ENCODE results near the gene TTLL10.

TTLL10 gene

DNA sequence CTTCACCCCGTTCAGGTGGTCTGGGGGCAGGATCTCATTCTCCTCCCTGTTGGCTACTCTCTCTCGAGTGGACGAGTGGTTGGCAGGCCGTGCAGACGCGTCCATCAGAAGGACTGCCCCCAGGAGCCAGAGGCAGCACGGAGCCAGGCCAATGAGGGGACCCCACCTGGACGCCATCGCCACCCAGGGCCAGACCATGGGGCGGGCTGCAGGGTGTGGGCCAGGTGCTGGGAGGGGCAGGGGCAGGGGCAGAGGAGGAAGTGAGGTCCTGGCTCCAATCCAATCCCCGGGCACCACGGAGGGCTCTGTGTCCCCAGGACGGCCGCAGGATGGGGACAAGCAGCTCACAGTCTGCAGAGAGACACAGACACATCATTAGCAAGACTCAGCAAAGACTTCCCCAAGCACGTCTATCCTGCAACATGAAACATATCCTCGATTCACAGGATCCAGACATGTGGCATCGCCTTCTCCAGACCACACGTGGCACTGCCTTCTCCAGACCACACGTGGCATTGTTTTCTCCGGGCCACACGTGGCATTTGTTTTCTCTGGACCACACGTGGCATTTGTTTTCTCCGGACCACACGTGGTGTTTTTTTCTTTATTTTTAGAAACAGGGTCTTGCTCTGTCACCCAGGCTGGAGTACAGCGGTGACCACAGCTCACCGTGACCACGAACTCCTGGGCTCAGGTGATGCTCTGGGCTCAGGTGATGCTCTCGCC lies 55.1 kb downstream of the TTLL10 start:
- H3K27me3 ChIP-seq (ENCODE audit: insufficient read depth, poor library complexity, severe bottlenecking): no peaks in the 10 kb centered on the region
- no peak overlapping the region for H3K4me3 ChIP-seq (replicated peaks; ENCODE audit: insufficient read depth, low read length)
- H3K27ac ChIP-seq (replicated peaks): no peak overlapping the region
- TF ChIP-seq POLR2AphosphoS5 (IDR thresholded peaks at IDR 0.05; ENCODE audit: low read depth) (no peak), SPI1 (IDR thresholded peaks at IDR 0.05; ENCODE audit: borderline replicate concordance, low read depth) (no peak), GABPA (IDR thresholded peaks at IDR 0.05; ENCODE audit: low read depth) (no peak)
- TF ChIP-seq, protein P1, sequence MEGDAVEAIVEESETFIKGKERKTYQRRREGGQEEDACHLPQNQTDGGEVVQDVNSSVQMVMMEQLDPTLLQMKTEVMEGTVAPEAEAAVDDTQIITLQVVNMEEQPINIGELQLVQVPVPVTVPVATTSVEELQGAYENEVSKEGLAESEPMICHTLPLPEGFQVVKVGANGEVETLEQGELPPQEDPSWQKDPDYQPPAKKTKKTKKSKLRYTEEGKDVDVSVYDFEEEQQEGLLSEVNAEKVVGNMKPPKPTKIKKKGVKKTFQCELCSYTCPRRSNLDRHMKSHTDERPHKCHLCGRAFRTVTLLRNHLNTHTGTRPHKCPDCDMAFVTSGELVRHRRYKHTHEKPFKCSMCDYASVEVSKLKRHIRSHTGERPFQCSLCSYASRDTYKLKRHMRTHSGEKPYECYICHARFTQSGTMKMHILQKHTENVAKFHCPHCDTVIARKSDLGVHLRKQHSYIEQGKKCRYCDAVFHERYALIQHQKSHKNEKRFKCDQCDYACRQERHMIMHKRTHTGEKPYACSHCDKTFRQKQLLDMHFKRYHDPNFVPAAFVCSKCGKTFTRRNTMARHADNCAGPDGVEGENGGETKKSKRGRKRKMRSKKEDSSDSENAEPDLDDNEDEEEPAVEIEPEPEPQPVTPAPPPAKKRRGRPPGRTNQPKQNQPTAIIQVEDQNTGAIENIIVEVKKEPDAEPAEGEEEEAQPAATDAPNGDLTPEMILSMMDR (IDR thresholded peaks at IDR 0.05; ENCODE audit: insufficient read depth, low read length): no peak
- TF ChIP-seq, protein P2, sequence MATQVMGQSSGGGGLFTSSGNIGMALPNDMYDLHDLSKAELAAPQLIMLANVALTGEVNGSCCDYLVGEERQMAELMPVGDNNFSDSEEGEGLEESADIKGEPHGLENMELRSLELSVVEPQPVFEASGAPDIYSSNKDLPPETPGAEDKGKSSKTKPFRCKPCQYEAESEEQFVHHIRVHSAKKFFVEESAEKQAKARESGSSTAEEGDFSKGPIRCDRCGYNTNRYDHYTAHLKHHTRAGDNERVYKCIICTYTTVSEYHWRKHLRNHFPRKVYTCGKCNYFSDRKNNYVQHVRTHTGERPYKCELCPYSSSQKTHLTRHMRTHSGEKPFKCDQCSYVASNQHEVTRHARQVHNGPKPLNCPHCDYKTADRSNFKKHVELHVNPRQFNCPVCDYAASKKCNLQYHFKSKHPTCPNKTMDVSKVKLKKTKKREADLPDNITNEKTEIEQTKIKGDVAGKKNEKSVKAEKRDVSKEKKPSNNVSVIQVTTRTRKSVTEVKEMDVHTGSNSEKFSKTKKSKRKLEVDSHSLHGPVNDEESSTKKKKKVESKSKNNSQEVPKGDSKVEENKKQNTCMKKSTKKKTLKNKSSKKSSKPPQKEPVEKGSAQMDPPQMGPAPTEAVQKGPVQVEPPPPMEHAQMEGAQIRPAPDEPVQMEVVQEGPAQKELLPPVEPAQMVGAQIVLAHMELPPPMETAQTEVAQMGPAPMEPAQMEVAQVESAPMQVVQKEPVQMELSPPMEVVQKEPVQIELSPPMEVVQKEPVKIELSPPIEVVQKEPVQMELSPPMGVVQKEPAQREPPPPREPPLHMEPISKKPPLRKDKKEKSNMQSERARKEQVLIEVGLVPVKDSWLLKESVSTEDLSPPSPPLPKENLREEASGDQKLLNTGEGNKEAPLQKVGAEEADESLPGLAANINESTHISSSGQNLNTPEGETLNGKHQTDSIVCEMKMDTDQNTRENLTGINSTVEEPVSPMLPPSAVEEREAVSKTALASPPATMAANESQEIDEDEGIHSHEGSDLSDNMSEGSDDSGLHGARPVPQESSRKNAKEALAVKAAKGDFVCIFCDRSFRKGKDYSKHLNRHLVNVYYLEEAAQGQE (IDR thresholded peaks at IDR 0.05; ENCODE audit: insufficient replicate concordance, low read depth): no peak
- DNase-seq (ENCODE audit: low read depth in 1 of 2, low spot score in 1 of 2): no peak

DNA sequence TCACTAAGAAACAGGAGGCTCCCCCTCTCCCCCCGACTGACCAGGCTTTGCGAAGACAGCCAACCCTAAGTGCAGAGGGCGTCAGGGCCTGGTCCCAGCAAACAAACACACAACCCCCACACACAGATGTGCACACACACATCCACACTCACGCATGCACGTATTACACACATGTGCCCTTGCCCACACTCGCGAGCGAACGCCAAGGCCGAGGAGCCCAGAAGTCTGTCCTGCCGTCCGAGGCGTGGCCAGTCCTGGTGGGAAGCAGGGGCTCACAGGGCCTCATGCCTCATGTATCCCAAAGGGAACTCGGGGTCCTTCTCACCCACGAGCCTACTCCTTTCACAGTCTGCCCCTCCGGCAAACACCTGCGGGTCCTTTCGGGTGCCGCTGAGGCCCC lies 56.1 kb downstream of the TTLL10 start:
- no peak overlapping the region for H3K4me3 ChIP-seq (replicated peaks; ENCODE audit: insufficient read depth, low read length)
- H3K27me3 ChIP-seq (ENCODE audit: insufficient read depth, poor library complexity, severe bottlenecking): no peaks in the 10 kb centered on the region
- no peak overlapping the region for H3K27ac ChIP-seq (replicated peaks)
- no peak for TF ChIP-seq POLR2AphosphoS5 (IDR thresholded peaks at IDR 0.05; ENCODE audit: low read depth)
- TF ChIP-seq, protein P1 (IDR thresholded peaks at IDR 0.05; ENCODE audit: insufficient read depth, low read length): no peak
- TF ChIP-seq SPI1 (IDR thresholded peaks at IDR 0.05; ENCODE audit: borderline replicate concordance, low read depth): no peak
- TF ChIP-seq GABPA (IDR thresholded peaks at IDR 0.05; ENCODE audit: low read depth): no peak
- TF ChIP-seq, protein P2 (IDR thresholded peaks at IDR 0.05; ENCODE audit: insufficient replicate concordance, low read depth): no peak
- DNase-seq (ENCODE audit: low read depth in 1 of 2, low spot score in 1 of 2): no peak

DNA sequence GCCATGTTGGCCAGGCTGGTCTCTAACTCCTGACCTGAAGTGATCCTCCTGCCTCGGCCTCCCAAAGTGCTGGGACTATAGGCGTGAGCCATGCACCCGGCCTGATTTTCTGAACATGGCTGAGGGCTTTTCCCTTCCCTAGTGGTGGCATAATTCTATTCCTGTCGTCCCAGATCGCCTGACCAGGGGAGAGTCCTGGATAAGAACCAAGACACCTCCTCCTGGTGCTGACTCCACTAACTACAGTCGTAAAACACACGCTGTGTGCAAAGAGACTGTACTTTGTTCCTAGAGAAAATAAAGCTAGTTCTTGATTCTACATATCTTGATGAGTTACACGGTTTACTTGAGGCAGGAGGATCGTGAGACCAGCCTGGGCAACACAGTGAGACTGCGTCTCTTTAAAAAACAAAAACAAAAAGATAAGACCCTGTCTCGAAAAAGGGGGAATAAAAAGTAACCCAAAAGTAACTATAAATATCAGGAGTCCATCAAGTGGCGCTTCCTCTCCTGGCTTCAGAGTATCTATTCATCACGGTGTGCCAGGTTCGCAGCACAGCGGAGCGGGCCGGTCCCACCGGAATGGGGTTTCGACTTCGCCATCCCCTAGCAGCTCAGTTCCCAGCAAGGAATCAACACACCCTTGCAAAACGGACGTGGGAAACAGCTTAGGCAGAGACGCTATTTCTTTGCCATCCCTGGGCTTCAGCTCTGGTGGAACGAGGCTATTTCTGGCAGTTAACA lies 57.1 kb downstream of the TTLL10 start:
- no peaks in the 10 kb centered on the region for H3K27me3 ChIP-seq (ENCODE audit: insufficient read depth, poor library complexity, severe bottlenecking)
- H3K27ac ChIP-seq (replicated peaks): peak overlapping the region; percentile 90
- TF ChIP-seq, protein P2 (IDR thresholded peaks at IDR 0.05; ENCODE audit: insufficient replicate concordance, low read depth): no peak
- TF ChIP-seq GABPA (IDR thresholded peaks at IDR 0.05; ENCODE audit: low read depth) (0 out of 2 replicates have a peak, but pooled peaks have one; percentile 9), POLR2AphosphoS5 (IDR thresholded peaks at IDR 0.05; ENCODE audit: low read depth) (peak; percentile 34; the same call in 1 of the 2 replicates)
- peak; percentile 26 to 32 for DNase-seq (ENCODE audit: low read depth in 1 of 2, low spot score in 1 of 2)
- H3K4me3 ChIP-seq (replicated peaks; ENCODE audit: insufficient read depth, low read length): peak overlapping the region; percentile 89

Data from HL-60 (cell line).